NCI-H774 (cell line): ENCODE data around the gene OR51M1.
"Not testable (repeated sequence)": the region's sequence is repeated elsewhere in the genome, so short reads cannot be mapped to it uniquely, and the experiment has no call there.

ENCODE experiments used
- DNase-seq: peaks from one replicate; lab custom pipeline; 2025; lab: John Stamatoyannopoulos, UW

Gene OR51M1, protein sequence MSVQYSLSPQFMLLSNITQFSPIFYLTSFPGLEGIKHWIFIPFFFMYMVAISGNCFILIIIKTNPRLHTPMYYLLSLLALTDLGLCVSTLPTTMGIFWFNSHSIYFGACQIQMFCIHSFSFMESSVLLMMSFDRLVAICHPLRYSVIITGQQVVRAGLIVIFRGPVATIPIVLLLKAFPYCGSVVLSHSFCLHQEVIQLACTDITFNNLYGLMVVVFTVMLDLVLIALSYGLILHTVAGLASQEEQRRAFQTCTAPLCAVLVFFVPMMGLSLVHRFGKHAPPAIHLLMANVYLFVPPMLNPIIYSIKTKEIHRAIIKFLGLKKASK

DNA sequence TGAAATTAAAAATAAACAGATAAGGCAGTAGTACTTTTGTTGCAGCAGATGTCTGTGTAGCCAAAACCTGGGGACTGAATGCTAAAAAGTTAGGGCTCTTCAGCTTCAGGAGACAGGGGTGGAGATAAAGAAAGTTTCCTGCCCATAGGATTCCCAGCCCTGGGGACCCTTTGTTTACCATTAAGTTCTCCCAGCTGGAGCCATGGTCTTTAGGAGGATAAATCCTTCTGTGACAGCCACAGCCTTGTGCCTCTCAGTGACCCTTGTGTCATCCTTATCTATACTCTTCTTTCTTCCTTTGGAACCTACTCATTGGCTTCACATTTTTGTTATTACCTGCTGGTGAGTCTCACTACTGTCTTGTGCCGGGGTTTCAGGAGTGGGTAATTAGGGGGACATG lies at the start of gene OR51M1:
TSS of gene OR51M1 (plus strand) at position 237 of the 400 bp plus-strand sequence. CDS start 5,587 bp downstream, outside the sequence.
- no peak for DNase-seq

GRCh38 chr11:5335170-5335569 lies 48.4 kb upstream of the OR51M1 start:
- no peak for DNase-seq

GRCh38 chr11:5336331-5336730 lies 47.3 kb upstream of the OR51M1 start:
- no peak for DNase-seq

- not testable (repeated sequence) for DNase-seq
Measured at GRCh38 chr11:5337253-5337652, 46.4 kb upstream of the OR51M1 start.

DNA sequence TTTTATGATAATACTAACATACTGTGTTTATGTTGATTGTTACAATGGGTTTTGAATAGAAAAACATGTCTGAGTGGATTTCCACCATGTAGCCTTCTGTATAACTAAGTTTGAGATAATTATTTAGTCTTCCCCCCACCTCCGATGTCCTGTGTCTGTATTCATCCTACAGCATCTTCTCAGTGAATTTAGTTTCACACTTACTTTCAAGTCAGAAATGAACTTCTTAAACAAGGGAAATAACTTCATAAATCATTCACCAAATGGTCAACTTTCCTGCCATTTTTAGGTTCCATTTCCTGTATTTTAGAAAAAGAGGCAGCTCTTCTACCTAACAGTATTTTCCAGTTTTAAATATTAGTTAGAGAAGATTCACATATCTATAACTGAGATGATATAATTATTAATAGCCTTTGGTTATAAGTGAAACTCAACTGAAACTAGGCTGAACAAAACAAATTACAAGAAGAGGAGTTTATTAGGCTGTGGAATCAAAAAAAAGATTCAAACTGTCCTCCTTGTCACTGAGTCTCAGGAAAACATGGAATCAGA lies 43.8 kb upstream of the OR51M1 start:
- no peak for DNase-seq

- no peak for DNase-seq
Measured at GRCh38 chr11:5343474-5344335, 39.9 kb upstream of the OR51M1 start, which contains the start of gene OR51B5. OR51B5 (minus strand) TSS chr11:5343524; CDS start chr11:5343524, 0 bp downstream.

GRCh38 chr11:5345831-5346230 lies 37.8 kb upstream of the OR51M1 start:
- no peak for DNase-seq

- no peak for DNase-seq
Measured at GRCh38 chr11:5348551-5349194, 34.9 kb upstream of the OR51M1 start.

DNA sequence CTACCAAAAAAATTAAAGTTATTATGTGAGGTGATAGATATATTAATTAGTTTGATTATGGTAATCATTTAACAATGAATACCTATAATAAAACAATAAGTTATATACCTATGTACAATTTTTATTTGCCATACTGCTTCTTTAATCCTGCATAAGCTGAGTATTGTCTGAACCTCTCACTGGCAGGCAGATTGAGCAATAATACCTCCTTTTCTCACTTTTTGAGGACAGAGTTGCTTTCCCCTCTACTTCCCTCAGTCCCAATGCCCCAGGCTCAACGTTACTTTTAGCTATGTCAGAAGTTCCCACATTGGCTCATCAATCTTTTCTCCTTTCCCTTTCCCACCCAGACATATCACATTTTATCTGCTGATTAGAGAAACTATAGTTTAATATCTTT lies 34.1 kb upstream of the OR51M1 start:
- DNase-seq: no peak

DNA sequence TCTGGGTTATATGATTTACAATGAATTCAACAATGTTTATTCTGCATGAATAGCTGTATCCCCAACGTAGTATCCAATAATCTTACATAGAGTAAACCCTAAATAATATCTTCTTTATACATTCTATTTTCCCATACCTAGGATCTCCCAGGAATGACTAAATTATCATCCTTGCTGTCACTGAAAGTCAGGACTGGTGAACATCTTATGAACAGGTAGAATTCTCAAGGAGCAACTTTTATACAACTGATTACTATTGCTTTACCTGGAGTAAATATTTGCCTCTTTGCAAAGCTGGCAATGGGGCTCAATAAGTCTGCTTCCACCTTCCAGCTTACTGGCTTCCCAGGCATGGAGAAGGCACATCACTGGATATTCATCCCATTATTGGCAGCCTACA lies 32.4 kb upstream of the OR51M1 start, which contains the start of gene OR51B6:
TSS of gene OR51B6 (plus strand) at position 301 of the 400 bp plus-strand sequence. CDS start at position 301, 0 bp downstream.
- no peak for DNase-seq

DNA sequence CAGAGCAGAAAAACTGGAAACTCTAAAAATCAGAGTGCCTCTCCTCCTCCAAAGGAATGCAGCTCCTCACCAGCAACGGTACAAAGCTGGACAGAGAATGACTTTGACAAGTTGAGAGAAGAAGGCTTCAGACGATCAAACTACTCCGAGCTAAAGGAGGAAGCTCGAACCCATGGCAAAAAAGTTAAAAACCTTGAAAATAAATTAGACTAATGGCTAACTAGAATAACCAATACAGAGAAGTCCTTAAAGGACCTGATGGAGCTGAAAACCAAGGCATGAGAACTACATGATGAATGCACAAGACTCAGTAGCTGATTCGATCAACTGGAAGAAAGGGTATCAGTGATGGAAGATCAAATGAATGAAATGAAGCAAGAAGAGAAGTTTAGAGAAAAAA lies 27.6 kb upstream of the OR51M1 start:
- not testable (repeated sequence) for DNase-seq

DNA sequence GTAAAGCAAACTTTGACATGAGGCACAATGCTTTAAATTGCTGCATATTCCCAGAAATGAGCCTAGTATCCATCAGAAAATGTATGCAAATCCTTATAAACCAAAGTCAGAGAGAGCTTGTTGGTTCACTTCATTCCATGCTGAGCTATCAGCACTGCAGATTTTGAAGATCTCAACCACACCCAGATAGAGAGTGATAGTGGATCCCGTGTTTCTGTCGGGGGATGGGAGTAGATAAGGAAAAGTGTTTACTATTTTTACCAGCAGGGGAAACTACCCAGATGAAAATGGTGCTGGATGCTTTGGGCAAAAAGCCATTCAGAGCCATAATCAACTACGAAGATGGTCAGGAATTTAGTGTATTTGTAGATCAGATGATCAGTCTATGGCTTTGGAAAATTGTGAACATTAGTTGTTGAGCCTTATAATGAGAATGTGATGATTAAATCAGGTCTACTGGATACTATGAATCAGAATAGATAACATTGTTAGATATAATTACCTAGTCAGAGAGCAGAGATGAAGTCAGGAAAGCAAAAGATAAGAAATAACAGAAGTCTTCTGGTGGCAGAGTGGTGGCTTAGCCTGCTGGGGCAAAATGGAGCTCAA lies 21.5 kb upstream of the OR51M1 start:
- DNase-seq: no peak

DNA sequence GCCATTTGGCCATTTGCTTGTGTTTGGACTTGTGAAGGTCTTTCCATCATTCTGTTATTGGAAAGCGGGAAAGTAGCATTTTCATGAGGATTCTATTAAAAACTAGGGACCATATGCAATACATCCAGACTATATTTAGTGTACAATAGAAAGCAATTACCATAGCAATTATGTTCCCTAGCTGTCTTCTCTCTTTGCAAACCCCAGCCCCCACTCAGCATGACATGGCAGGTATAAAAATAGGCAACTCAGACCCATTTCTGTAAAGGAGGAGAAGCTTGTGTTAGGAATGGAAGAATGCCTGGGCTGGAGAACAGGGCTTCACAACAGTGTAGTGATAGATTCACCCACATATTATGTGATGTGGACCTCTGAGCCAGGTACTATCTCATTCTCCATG lies 19.9 kb upstream of the OR51M1 start:
- no peak for DNase-seq

GRCh38 chr11:5364214-5364613 lies 19.4 kb upstream of the OR51M1 start:
- DNase-seq: no peak

DNA sequence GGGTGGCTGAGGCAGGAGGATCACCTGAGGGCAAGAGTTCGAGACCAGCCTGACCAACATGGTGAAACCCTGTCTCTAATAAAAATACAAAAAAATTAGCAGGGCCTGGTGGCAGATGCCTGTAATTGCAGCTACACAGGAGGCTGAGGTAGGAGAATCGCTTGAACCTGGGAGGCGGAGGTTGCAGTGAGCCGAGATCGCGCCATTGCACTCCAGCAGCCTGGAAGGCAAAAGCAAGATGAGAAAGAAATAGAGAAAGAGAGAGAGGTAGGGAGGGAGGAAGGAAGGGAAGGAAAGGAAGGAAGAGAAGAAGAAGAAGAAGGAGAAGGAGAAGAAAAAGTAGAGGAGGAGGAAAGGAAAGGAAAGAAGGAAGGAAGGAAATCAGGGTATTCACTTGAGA lies 17.2 kb upstream of the OR51M1 start:
- DNase-seq: not testable (repeated sequence)

GRCh38 chr11:5366856-5367255 lies 16.8 kb upstream of the OR51M1 start:
- DNase-seq: no peak

GRCh38 chr11:5367448-5368074 lies 16.1 kb upstream of the OR51M1 start:
- no peak for DNase-seq

- DNase-seq: no peak
Measured at GRCh38 chr11:5368502-5369043, 15.0 kb upstream of the OR51M1 start.

GRCh38 chr11:5369789-5370188 lies 13.8 kb upstream of the OR51M1 start:
- no peak for DNase-seq

DNA sequence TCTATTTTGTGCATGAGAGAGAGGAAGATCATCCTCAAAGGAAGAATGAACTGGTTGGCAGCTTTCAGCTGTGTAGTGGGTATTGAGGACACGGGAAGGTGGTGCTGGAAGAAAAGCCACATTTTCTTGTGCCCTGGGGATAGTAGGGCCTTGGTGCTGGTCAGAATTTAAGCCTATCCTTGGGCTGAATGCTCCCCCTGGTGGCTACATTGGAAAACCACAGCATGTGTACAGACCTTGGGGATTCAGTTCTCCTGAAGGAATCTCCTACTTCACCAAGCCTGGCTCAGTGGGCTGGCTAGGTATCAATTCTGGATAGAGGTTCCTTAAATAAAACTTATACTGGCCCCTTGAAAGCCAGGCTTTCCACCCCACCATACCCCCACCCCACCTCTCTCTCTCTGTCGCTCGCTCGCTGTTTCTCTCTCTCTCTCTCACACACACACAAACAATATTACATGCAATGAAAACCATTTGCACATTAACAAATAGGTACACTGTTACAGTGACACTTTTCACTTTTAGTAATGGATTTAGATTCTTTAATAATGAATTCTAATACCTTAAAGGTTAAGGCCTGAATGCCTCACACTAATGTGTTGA lies 2.8 kb upstream of the OR51M1 start:
- DNase-seq: peak; percentile 37
